Transverse colon (tissue), 4 donors: Measurements from ENCODE around the gene CEP152.

Source experiments
- POLR2A ChIP-seq: fragments of 450-650 bp; IDR thresholded peaks from one replicate; pipeline ENCODE4 v1.6.1; 2016; ENCODE audit warnings: antibody characterized with exemption, mild to moderate bottlenecking, moderate library complexity
- POLR2AphosphoS5 ChIP-seq, 3 donors: sonication (generic); formaldehyde crosslinking; IDR thresholded peaks; one replicate each; pipeline ENCODE4 v1.6.1; 2016; ENCODE audit warnings: antibody characterized with exemption in 3 of 3
- TF ChIP-seq, protein P1 (sequence below), 5 experiments: fragments of 200-600 bp in 3 of 5; fragments of 450-650 bp in 2 of 5; sonication (generic) in 3 of 5; IDR thresholded peaks; 1 replicate in 2 of 5; 2 replicates in 3 of 5; pipeline ENCODE4 v1.5.1; 2016 to 2017; ENCODE audit warnings: antibody characterized with exemption in 5 of 5, inconsistent platforms in 3 of 5, mild to moderate bottlenecking in 2 of 5, moderate library complexity in 1 of 5

DNA sequence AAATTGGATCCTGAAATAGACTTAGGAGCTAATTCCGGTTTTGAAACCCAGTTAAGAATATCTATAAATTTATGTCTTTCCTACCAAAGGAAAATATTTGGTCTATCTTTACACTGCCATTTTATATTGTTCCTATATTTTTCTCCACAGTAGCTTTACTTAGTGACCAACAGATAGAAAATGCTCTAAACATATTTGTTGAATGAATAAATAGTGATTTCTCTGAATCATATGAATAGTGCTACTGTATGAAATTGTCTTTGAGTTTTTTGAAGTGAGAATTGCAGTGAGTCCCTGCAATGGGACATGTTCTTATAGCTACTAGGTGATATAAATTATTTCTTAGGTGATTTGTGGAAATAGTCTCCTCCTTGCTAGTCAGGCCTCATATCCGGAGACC, 48.6 kb upstream of the CEP152 start:
- TF ChIP-seq, protein P1, sequence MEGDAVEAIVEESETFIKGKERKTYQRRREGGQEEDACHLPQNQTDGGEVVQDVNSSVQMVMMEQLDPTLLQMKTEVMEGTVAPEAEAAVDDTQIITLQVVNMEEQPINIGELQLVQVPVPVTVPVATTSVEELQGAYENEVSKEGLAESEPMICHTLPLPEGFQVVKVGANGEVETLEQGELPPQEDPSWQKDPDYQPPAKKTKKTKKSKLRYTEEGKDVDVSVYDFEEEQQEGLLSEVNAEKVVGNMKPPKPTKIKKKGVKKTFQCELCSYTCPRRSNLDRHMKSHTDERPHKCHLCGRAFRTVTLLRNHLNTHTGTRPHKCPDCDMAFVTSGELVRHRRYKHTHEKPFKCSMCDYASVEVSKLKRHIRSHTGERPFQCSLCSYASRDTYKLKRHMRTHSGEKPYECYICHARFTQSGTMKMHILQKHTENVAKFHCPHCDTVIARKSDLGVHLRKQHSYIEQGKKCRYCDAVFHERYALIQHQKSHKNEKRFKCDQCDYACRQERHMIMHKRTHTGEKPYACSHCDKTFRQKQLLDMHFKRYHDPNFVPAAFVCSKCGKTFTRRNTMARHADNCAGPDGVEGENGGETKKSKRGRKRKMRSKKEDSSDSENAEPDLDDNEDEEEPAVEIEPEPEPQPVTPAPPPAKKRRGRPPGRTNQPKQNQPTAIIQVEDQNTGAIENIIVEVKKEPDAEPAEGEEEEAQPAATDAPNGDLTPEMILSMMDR (IDR thresholded peaks at IDR 0.05): no peak
- TF ChIP-seq POLR2AphosphoS5 (IDR thresholded peaks at IDR 0.05) (no peak), POLR2A (no peak)
